Measurements from ENCODE around the gene ATP4A. TPM values are rescaled to one million over a fixed set of nuclear protein-coding genes. Genes with fewer than 3 reads are reported as not detected.

Gene ATP4A
- polyA plus RNA-seq (0.34 TPM in 1 of 2 replicates, not detected in the other), polyA minus RNA-seq (not detected in 2 replicates)

GRCh38 chr19:35563207-35563829, at the start of gene ATP4A:
TSS of gene ATP4A (minus strand) at chr19:35563658. CDS start at chr19:35563629, 29 bp downstream.
- no peak within 1 kb of the TSS for H3K9ac ChIP-seq (ENCODE audit: low read length)
- H3F3A ChIP-seq (ENCODE audit: insufficient read depth, low read length, poor library complexity, severe bottlenecking), result no peaks in the 10 kb centered on the region
- H3K9me3 ChIP-seq (ENCODE audit: low read length), result no peaks in the 10 kb centered on the region
- H4K20me1 ChIP-seq (ENCODE audit: insufficient read depth), result no peaks in the 10 kb centered on the region
- H3K27ac ChIP-seq (ENCODE audit: low read length), result no peak within 1 kb of the TSS
- no peaks in the 10 kb centered on the region for H3K9me2 ChIP-seq (ENCODE audit: insufficient read depth, low read length)
- H3K36me3 ChIP-seq (ENCODE audit: insufficient read depth, low read length), result no peaks in the 10 kb centered on the region
- H3K79me2 ChIP-seq (replicated peaks; ENCODE audit: insufficient read depth, low read length), result no peaks in the 10 kb centered on the region
- no peak within 1 kb of the TSS for H3K4me3 ChIP-seq (ENCODE audit: low read length)
- H2AFZ ChIP-seq (ENCODE audit: low read depth, low read length), result no peak within 1 kb of the TSS
- TF ChIP-seq TAF1 (IDR thresholded peaks at IDR 0.05; ENCODE audit: low read depth) (no peak), CTCF (IDR thresholded peaks at IDR 0.05; ENCODE audit: poor library complexity, severe bottlenecking) (no peak), EP300 (conservative IDR thresholded peaks at IDR 0.05; ENCODE audit: poor library complexity, severe bottlenecking) (no peak), MXI1 (conservative IDR thresholded peaks at IDR 0.05; ENCODE audit: poor library complexity, severe bottlenecking) (no peak), POLR2AphosphoS5 (IDR thresholded peaks at IDR 0.05) (no peak), REST (IDR thresholded peaks at IDR 0.05; ENCODE audit: borderline replicate concordance) (no peak), EZH2 (IDR thresholded peaks at IDR 0.05; ENCODE audit: borderline replicate concordance, insufficient read depth, low read length, poor library complexity, severe bottlenecking) (no peak), RAD21 (conservative IDR thresholded peaks at IDR 0.05) (no peak), SMC3 (conservative IDR thresholded peaks at IDR 0.05; ENCODE audit: poor library complexity) (no peak)
- H3K4me2 ChIP-seq (ENCODE audit: low read length), result no peak within 1 kb of the TSS
- peaks cover 19% of the 10 kb centered on the region for H3K27me3 ChIP-seq (ENCODE audit: insufficient read depth, low read depth, low read length)

- no peaks in the 10 kb centered on the region for H3K9me2 ChIP-seq (ENCODE audit: insufficient read depth, low read length)
- no peaks in the 10 kb centered on the region for H3K36me3 ChIP-seq (ENCODE audit: insufficient read depth, low read length)
- peak; percentile 44 for TF ChIP-seq TAF1 (IDR thresholded peaks at IDR 0.05; ENCODE audit: low read depth)
- peak; percentile 61 for TF ChIP-seq REST (IDR thresholded peaks at IDR 0.05; ENCODE audit: borderline replicate concordance)
- peak; percentile 88 for TF ChIP-seq MXI1 (conservative IDR thresholded peaks at IDR 0.05; ENCODE audit: poor library complexity, severe bottlenecking)
- peak; percentile 58 for TF ChIP-seq CTCF (IDR thresholded peaks at IDR 0.05; ENCODE audit: poor library complexity, severe bottlenecking)
- peak; percentile 91 for TF ChIP-seq POLR2AphosphoS5 (IDR thresholded peaks at IDR 0.05)
- no peak for TF ChIP-seq EZH2 (IDR thresholded peaks at IDR 0.05; ENCODE audit: borderline replicate concordance, insufficient read depth, low read length, poor library complexity, severe bottlenecking)
- peak; percentile 75 for TF ChIP-seq EP300 (conservative IDR thresholded peaks at IDR 0.05; ENCODE audit: poor library complexity, severe bottlenecking)
- peak; percentile 52 for TF ChIP-seq SMC3 (conservative IDR thresholded peaks at IDR 0.05; ENCODE audit: poor library complexity)
- peak; percentile 51 for TF ChIP-seq RAD21 (conservative IDR thresholded peaks at IDR 0.05)
- peak within 1 kb of the TSS; percentile 86 for H3K9ac ChIP-seq (ENCODE audit: low read length)
- H2AFZ ChIP-seq (ENCODE audit: low read depth, low read length), result peak within 1 kb of the TSS; percentile 95
- H3K9me3 ChIP-seq (ENCODE audit: low read length), result no peaks in the 10 kb centered on the region
- H4K20me1 ChIP-seq (ENCODE audit: insufficient read depth), result no peaks in the 10 kb centered on the region
- no peaks in the 10 kb centered on the region for H3K27me3 ChIP-seq (ENCODE audit: insufficient read depth, low read depth, low read length)
- no peaks in the 10 kb centered on the region for H3K79me2 ChIP-seq (replicated peaks; ENCODE audit: insufficient read depth, low read length)
- H3F3A ChIP-seq (ENCODE audit: insufficient read depth, low read length, poor library complexity, severe bottlenecking), result no peaks in the 10 kb centered on the region
- peak within 1 kb of the TSS; percentile 34 for H3K27ac ChIP-seq (ENCODE audit: low read length)
- peak within 1 kb of the TSS; percentile 87 for H3K4me2 ChIP-seq (ENCODE audit: low read length)
- peak within 1 kb of the TSS; percentile 95 for H3K4me3 ChIP-seq (ENCODE audit: low read length)
Measured at GRCh38 chr19:35612559-35613321, 49.3 kb upstream of the ATP4A start, which contains the start of gene HAUS5. TSS of gene HAUS5 (plus strand) at chr19:35612735. CDS start at chr19:35612795, 60 bp downstream.
